NCI-H2196 treated with DMSO at 0.1 percent for 48 hours (cell line): Measurements from ENCODE around the gene IQCC.

Source experiments
- DNase-seq: peaks from one replicate; lab custom pipeline; 2025; ENCODE audit not compliant: unreplicated experiment; lab: John Stamatoyannopoulos, UW

The IQCC gene

GRCh38 chr1:32221980-32222755 lies 16.7 kb downstream of the IQCC start, which contains the start of the genes EIF3I and TMEM234:
TSS of gene EIF3I (plus strand) at chr1:32222407. CDS start at chr1:32222442, 35 bp downstream.
TSS of gene TMEM234 (minus strand) at chr1:32222353. CDS start at chr1:32222322, 31 bp downstream.
- DNase-seq = peak; percentile 80

GRCh38 chr1:32223683-32224082 lies 18.2 kb downstream of the IQCC start:
- DNase-seq = no peak

- DNase-seq = no peak
Measured at GRCh38 chr1:32224285-32224684, 18.8 kb downstream of the IQCC start.

- no peak for DNase-seq
Measured at GRCh38 chr1:32228771-32229170, 23.3 kb downstream of the IQCC start.

- no peak for DNase-seq
Measured at GRCh38 chr1:32231843-32232432, 26.5 kb downstream of the IQCC start.

GRCh38 chr1:32232558-32233304 lies 27.3 kb downstream of the IQCC start:
- DNase-seq = no peak

- no peak for DNase-seq
Measured at GRCh38 chr1:32234792-32235191, 29.3 kb downstream of the IQCC start.

GRCh38 chr1:32239337-32239736 lies 33.9 kb downstream of the IQCC start:
- DNase-seq = peak; percentile 27

- DNase-seq = no peak
Measured at GRCh38 chr1:32239790-32240139, 34.3 kb downstream of the IQCC start.

- DNase-seq = peak; percentile 89
Measured at GRCh38 chr1:32240140-32240951, 34.9 kb downstream of the IQCC start.

GRCh38 chr1:32241001-32241763 lies 35.7 kb downstream of the IQCC start:
- DNase-seq = peak; percentile 20

GRCh38 chr1:32242341-32242851 lies 36.9 kb downstream of the IQCC start:
- no peak for DNase-seq

GRCh38 chr1:32246888-32247273 lies 41.4 kb downstream of the IQCC start, which contains the start of gene FAM167B:
TSS of gene FAM167B (plus strand) at chr1:32247222. CDS start at chr1:32247422, 200 bp downstream.
- DNase-seq = no peak

- DNase-seq = no peak
Measured at GRCh38 chr1:32247452-32247851, 42.0 kb downstream of the IQCC start.

- peak; percentile 90 for DNase-seq
Measured at GRCh38 chr1:32247983-32248889, 42.8 kb downstream of the IQCC start.

GRCh38 chr1:32249831-32250525 lies 44.5 kb downstream of the IQCC start:
- no peak for DNase-seq

- no peak for DNase-seq
Measured at GRCh38 chr1:32250893-32251716, 45.6 kb downstream of the IQCC start, which contains the start of gene LCK. TSS of gene LCK (plus strand) at chr1:32251265. CDS start at chr1:32274330, 23,065 bp downstream.
